Skin of body (tissue), 2 donors: ENCODE results near the gene CD200. TPM values are rescaled to one million over a fixed set of nuclear protein-coding genes. Genes with fewer than 3 reads are reported as not detected.

Experiments used
- DNase-seq: peaks from one replicate; lab custom pipeline; 2025; lab: John Stamatoyannopoulos, UW
- total RNA-seq: library from RNA; depleted of rRNA; stranded (reverse); fragments of >200 nt; gene quantifications from one replicate; pipeline ENCODE4 v1.2.3, GENCODE V29; 2014

The CD200 gene
- total RNA-seq, 1 donor from 2014 or later: 12.2 TPM

DNA sequence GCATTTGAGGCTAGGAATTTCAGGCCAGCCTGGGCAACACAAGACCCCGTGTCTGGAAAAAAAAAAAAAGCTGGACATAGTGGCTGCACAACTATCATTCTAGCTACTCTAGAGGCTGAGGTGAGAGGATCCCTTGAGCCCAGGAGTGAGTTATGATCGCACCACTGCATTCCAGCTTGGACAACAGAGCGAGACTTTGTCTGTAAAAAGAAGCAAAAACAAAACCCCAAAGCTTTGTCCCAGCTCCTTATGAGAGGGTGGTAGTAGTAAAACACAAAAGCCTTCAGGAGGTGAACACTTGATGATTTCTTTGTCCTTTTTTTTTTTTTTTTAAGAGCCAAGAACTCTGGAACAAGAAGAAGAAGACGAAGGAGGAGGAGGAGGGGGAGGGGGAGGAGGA lies 1.1 kb upstream of the CD200 start:
- no peak for DNase-seq

DNA sequence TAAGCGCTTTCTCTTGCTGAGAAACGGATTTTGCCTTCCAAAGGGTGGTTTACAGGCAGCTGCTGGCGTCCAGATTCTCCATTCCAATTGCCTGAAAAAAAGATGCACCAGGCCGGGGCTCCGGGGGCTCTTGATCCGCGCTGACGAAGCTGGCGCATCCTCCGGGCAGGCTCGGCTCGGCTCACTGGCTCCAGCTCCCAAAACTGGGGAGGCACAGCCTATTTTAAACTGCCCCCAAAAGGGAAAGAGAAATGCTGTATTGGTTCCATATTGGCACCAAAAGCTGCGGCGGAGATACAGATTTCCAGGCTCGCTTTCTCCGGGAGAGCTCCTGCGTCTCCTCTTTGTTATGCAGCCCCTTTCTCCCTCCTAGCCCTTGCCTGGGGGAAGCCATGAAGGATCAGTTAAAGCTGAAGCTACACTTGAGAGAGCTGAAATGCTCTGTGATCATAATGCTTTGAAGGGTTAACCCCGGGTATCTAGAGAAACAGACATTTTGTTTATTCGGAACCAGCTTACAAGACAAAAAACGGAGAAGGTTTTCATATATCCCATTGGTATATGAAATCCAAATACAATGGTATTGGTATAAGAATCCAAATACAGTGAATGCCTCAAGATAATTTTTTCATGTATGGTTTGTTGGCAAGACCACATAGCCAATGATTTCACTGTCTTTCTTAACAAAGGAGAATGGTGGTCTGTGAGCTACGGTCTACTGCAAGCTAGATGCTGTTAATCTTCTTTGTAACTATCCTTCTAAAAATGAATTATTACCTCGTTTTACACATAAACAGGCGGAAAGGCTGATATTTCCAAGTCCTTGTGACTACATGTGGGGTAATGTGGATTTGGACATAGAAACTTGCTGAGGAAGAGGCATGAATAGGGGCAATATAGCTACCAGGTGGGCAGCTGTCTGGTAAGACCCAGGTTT lies 693 bp downstream of the CD200 start:
- peak; percentile 86 for DNase-seq

DNA sequence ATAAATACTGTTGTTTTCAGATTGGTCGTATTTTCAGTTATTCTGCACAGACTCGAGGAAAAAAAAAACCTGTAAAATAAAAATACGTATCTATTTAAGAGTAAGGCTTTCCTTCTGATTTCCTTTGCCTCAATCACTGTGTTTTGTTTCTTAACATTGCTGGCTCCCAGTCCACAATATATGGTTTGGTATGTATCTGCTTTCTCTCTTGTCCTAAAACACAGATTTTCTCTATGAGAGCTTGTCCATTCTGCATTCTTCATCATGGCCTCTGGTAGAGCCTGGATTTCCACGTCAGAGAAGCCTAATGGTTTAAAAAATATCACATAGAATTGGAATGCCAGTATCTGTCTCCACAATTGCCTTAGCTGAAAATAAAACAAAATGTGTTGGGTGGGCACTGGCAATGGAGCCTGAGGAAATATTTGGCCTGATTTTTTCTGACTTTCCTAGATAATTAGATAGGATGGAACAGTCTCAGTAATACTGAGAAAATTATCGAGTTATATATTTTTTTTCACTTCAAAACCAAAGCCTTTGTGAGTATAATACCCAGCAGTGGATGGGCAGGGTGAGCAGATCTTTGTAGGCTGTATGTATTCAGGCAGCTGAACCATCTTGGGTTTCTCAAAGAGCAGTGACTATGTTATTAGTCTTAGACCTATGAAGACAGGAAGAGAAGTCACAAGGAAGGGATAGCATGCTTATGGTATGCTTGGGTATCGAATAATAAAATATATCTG lies 1.9 kb downstream of the CD200 start:
- peak; percentile 22 for DNase-seq

DNA sequence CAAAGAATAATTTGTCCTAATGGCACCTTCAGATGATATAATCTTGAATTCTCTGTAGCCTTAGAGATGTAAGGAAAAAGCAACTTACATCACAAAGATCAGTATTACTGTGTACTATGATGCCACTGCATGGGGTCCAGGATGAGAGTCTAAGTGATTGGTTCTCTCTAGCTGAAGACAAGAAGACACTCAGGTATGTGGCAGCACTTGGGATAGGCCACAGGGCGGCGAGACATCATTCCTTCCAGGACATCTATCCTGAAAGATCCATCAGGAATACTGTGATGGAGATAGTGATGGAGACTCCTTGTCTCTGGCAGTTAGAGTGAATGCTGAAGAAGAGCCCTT lies 2.5 kb downstream of the CD200 start:
- no peak for DNase-seq

DNA sequence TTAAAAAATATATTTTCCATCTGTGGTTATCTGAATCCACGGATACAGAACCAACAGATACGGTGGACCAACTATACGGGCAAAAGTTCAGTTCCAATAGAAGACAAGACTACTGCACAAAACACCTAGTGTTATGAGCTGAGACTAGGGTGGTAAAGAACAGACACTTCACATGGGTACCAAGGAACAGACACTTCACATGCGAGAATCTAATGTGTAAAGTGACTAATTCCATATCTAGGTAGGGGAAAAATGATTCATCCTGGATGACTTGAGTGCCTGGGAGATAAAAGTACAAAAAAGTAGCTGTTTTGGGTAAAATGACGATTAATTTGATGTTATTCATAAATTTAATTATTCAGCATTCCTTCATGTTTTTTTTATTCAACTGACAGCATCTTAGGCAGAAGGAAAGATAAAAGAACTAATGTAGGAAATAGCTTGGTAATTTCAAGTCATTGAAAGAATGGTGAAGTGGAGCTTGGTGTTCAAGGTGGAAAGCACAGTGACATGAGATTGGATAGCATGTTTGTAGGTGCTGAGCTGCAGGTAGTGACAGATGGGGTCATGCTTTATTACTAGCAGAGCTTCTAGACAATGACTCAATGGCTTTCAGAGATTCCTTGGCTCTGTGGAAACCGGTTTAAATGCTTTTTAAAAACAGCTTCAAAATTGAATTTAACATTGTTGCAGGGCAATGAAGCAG lies 5.2 kb downstream of the CD200 start:
- DNase-seq: no peak

DNA sequence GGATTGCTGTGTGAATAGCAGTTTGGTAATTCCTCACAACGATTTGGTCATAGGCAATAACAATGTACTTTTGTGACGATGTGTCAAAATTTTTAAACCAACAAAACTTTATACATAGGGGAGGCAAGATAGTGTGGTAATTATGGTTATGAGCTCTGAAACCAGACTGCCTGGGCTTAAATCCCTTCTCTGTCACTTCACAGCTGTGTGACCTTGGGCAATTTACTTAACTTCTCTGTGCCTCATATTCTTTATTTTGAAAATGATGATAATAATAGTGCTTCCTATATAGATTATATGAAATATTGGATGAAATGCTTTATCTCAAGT lies 5.7 kb downstream of the CD200 start:
- no peak for DNase-seq

DNA sequence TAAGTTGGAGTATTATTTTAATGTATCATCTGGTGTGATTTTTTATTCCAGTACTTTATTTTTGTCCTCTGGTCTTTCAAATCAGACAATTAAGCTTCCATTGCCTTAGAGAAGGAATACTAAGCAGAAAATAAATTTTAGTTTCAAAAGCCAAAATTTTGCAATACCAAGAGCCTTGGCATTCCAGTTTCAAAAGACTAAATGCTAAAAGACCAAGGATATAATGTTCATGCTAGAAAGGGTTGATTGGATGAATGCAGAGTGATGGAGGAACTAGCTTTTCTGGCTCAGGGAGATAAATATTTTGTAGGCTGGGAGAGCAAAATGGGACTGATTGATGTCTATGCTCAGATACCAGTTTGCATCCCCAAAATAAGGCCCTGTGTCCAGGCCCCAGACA lies 6.2 kb downstream of the CD200 start:
- DNase-seq: no peak

DNA sequence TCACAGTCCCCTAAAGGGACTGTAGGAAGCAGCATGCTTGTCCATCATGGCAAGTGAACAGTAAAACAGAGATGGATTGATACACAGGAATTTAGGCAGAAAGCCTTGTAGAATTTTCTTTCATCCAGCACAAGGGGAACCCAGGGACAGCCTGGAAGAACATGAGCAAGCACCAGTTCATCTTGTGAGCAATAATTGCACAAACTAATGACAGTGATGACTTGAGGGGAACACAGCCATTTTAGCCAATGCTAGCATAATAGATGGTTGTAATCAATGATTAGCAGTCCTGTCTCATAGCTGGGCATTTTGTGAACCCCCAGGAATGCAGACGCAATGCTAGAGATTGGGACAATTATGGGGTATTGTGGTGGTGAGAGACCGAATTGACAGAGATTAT lies 6.7 kb downstream of the CD200 start:
- no peak for DNase-seq

DNA sequence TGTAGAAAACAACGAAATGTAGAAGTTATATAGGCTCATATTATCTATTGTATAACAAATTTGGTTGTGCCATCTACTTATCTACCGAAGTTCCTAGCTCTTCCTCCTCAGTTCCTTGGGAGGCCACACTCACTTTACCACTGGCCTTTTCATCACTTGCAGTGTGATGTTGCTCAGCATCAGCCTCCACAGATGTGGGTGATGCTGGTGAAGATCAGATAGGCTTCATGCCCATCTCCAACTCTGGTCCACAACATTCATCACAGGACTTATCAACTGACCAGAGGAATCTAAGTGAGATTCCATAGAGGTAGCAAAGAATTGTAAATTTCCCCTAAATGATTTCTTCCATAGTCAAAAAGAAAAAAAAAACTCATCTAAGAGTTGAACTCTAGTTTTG lies 8.4 kb downstream of the CD200 start:
- no peak for DNase-seq

DNA sequence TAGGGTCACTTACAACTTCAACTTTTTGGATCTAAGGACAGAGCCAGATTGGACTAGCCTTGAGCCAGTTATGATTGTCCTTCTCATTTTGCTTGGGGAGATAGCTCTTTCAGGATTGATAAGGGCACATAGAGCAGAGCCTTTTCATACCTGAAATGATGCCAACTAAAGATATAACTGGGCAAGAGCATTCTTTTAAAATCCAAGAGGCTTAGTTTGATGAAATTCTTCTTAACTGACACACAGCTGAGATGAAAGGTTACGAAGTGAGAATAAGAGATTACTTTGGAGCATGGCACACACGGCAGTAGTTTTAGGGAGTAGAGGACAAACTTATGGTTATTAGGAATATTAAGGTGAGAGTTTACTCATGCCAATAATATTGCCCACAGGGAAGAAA lies 12.7 kb downstream of the CD200 start:
- DNase-seq: no peak

DNA sequence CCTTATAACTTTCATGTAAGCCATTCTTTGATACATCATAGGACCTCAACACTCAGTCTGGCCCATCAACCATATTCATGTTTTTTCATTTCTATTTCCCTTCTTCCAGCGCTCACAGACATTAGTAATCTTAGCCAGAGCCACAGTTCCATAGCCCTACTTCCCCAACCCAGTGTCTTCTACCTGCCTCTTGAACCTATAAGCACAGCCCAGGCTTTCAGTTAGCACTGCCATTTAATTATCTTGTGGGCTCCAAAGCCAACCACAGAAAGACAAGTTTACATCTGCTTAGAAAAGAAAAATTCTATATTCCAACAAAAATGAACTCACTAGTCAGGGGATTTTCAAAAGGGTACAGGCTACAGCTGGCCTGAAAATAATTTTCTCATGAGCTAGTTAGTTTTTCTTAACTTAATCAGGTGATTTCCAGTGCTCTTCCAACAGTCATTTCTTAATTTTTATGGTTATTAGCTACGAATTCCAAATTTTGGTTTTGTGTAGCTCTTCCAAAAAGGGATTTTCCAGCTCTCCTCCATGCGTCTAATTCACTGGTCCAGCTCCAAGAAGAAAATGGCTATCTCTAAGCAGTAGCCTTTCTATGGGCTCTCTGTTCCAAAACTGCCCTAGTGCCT lies 13.7 kb downstream of the CD200 start:
- DNase-seq: no peak

DNA sequence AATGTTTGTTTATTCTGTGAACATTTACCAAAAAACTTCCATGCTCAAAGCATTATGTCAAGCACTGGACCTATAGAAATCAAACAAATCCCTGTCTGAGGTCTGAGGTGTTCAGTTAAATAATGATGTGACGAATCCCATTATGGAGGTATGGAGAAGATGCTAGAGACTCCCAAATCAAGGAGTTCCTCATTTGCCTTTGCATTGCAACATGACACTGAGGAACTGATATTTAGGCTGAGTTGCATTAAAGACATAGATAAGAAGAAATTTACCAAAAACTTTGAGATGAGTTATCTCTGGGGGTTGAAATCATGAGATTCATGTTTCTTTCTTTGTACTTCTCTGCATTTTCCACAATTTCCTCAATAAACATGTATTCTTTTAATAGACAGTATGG lies 16.0 kb downstream of the CD200 start:
- no peak for DNase-seq

DNA sequence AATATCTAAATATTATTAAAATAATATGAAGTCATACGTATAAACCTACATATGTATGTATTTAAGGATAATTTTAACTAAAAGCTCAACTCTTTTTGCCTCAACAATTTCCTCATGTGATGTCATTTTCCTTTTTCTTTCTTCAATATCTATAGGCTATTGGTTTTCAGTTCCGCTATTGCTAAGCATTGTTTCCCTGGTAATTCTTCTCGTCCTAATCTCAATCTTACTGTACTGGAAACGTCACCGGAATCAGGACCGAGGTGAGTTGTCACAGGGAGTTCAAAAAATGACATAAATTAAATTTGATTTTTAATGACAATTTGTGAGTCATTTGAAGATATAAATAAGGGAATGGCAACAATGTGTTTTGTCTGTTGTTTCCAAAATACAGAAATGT lies 16.6 kb downstream of the CD200 start:
- DNase-seq: no peak

DNA sequence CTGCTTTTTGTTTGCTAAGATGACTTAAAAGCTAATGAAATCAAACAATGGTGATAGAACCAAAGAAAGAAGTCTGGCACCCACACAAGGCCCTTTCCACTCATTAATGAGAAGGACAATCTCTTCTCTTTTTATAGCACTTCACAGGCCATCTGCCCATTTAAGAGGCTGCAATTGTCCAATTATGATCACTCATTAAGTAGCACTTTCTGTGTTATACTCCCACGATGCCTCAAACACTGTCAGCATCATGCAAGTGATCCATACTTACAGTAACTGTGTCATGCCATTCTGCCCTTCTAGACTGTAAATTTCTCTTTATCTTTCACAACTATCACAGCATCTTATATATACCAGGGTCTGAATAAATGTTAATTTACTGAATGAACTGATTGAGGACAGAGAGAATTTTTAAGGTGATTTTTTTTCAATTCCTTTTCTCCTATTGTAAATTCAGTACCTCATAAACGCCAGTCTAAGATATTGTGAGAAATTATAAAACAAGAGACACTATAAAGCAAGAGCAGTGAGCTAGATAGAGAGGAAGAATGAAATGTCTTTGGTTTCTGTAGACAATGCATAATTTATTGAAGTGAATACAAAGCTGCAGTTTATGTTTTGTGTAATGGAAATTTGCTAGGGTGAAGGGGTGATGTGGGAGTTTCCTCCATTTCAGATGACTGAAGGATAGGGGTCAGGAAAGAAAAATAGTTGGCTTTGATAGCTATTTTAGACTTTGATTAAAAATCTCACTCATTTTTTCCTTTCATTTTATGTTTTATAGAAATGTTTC lies 17.3 kb downstream of the CD200 start:
- no peak for DNase-seq

DNA sequence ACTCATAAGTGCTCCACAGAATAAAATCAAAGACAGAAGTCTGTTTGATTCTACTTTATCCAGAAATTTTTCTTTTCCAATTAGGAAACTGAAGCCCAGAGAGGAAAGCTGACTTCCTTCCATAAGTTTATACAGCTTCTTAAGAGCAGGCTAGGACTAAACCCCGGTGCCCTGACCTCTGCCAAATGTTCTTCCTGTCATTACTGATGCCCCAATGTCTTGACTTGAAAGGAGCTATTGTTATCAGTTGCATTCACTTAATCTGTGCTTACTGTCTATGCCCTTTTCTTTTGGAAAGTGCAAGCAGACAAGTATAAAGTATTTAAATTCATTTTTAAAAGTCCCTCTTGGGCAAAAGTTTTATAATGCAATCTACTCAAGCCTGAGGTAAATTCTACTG lies 18.1 kb downstream of the CD200 start:
- peak; percentile 10 for DNase-seq

DNA sequence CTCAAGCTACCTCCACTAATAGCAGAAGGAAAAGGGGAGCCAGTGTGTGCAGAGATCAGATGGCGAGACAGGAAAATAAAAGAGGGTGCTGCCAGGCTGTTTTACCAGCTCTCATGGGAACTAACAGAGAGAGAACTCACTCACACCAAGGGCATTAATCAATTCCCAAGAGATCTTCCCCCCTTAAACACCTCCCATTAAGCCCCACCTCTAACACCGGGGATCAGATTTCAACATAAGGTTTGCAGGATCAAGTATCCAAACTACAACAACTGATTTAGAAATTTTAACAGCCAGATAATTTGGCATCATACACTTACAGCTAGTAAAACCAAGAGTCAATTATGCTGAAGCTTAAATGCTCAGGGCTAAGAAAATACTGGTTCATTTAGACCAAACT lies 18.9 kb downstream of the CD200 start:
- no peak for DNase-seq

DNA sequence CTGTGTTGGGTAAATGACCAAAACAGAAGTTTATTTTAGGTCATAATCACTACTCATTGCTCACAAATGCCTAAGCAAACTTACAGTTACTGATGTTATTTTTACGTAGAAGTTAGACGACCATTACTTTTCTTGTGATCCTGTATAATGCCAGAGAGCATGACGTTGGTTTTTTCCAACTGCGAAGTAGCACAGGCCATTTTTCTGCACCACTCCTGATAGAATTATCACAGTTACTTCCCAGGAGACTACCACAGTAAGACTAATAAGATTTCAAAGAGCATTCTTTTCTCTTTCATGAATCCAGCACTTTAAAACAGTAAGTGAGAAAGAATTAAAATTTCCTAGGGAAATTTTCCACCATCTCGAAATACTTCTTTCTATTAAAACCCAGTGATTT lies 19.8 kb downstream of the CD200 start:
- DNase-seq: no peak

DNA sequence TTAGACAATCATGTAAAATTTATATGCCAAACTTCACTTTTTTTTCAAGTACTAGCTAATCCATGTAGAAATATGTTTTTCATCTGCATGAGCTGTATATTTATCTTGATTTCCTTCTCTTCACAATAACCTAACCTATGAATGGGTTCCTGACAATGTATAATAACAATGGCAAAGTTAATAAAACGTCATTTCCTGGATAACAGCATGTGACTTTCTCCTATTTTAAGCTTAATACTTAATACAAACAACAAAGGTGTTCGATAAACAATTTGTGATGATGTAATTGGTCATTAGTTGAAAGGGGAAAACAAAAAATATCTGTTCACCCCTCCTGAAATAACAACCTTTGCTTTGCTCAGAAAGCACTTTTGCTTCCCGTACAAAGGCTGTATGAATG lies 20.4 kb downstream of the CD200 start:
- no peak for DNase-seq

DNA sequence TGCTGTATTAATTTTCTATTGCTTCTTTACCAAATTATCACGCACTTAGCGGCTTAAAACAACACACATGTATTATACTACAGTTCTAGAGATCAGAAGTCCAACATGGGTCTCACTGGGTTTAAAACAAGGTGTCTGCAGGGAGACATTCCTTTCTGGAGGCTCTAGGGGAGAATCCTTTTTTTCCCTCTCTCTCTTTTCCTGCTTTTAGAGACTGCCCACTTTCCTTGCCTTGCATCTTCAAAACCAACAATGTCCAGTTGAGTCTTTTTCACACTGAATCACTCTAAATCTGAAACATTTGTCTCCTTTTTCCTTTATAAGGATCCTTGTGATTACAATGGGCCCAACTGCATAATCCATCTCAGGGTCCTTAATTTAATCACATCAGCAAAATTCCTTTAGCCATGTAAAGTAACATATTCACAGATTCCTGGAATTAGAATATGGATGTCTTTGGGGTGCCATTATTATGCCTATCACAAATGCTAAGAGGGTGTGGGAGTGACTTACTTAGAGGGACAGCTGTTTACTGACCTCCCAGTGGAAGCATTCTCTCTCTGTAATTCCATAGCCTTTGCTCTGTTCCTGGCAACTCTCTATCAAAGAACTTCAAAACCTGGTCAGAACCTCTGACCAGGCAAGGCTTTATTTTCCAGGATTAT lies 21.8 kb downstream of the CD200 start:
- DNase-seq: no peak

DNA sequence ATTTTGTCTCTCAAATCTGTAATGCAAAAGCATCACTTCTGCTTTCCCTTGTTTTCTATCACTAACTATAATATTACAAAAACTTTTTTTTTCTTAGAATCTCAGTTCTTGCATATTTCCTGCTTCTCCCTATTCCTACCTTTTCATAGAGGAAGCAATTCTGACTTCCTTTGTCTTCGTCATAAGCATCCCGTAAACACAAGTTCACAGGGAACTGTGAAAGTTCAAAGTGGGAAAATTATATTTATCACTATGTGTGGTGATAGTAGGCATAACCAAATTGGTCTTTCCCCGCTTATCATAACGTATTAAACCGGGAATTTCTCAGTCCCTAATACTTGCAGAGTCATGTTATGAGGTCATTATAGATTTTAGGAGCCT lies 22.3 kb downstream of the CD200 start:
- DNase-seq: no peak
